GM12891 (cell line): ENCODE measurements around the gene PURB.

Experiments
- PAX5 ChIP-seq: IDR thresholded peaks from 2 replicates; pipeline ENCODE4 v1.6.1; 2011; ENCODE audit warnings: low read length, moderate library complexity, mild to moderate bottlenecking; ENCODE audit not compliant: insufficient read depth, severe bottlenecking
- POLR2A ChIP-seq: IDR thresholded peaks from 2 replicates; pipeline ENCODE4 v1.6.1; 2011; ENCODE audit warnings: low read depth, low read length, control low read depth
- POLR2AphosphoS5 ChIP-seq: IDR thresholded peaks from 2 replicates; pipeline ENCODE4 v1.6.1; 2011; ENCODE audit warnings: low read depth, low read length, control low read depth
- POU2F2 ChIP-seq: IDR thresholded peaks from 2 replicates; pipeline ENCODE4 v1.6.1; 2011; ENCODE audit warnings: low read depth, mild to moderate bottlenecking, control low read depth, low read length, moderate library complexity
- SPI1 ChIP-seq: IDR thresholded peaks from 2 replicates; pipeline ENCODE4 v1.6.1; 2011; ENCODE audit warnings: low read depth, low read length, control low read depth
- TAF1 ChIP-seq: IDR thresholded peaks from 2 replicates; pipeline ENCODE4 v1.6.1; 2011; ENCODE audit warnings: low read depth, low read length, control low read depth

DNA sequence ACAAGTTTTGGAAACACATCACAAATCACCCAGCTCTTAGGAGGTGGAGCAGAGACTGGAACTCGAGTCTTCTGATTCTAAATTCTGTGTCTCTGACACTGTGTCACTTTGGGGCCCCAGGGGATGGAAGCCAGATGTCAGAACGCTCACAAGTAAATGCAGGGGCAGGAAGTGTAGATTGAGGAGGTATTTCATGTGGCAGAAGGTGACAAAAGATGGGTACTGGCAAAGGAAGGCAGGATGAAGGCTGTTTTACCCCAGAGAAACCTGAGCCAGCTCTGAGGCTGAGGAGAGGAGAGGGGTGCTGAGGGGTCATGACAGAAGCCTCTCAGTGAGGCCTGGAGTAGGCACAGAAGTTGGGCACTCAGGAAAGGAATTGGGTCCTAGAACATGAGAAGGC lies 6.0 kb upstream of the PURB start:
- TF ChIP-seq POLR2A, result no peak
- no peak for TF ChIP-seq SPI1
- TF ChIP-seq POLR2AphosphoS5, result no peak
- no peak for TF ChIP-seq PAX5
- no peak for TF ChIP-seq TAF1
- TF ChIP-seq POU2F2, result no peak
